Epithelial cell of proximal tubule (primary cell): ENCODE measurements around the gene KDM1B. TPM values are rescaled to one million over a fixed set of nuclear protein-coding genes. Genes with fewer than 3 reads are reported as not detected.
"Not testable (repeated sequence)": the region's sequence is repeated elsewhere in the genome, so short reads cannot be mapped to it uniquely, and the experiment has no call there.

Experiments
- DNase-seq: peaks from one replicate; pipeline ENCODE4 v3.0.0-alpha.2; 2011; ENCODE audit warnings: low read depth
- H3K4me3 ChIP-seq: 2 replicates; pipeline ENCODE4 v1.5.1; 2011; ENCODE audit warnings: low read depth, mild to moderate bottlenecking, low read length
- CTCF ChIP-seq: conservative IDR thresholded peaks from 2 replicates; pipeline ENCODE4 v1.5.1; 2012; ENCODE audit warnings: low read depth, mild to moderate bottlenecking, low read length
- total RNA-seq: library from RNA; depleted of rRNA; stranded (reverse); fragments of >200 nt; gene quantifications from 2 replicates; pipeline ENCODE4 v1.2.3, GENCODE V29; 2015

Gene KDM1B
- total RNA-seq, 1 donor from 2014 or later: 15.7 TPM

- no peak for TF ChIP-seq CTCF
- no peak overlapping the region for H3K4me3 ChIP-seq
- DNase-seq: no peak
These were observed 6.2 kb downstream of the KDM1B start for GRCh38 chr6:18161431-18161830.

GRCh38 chr6:18162401-18162800 lies 7.2 kb downstream of the KDM1B start:
- TF ChIP-seq CTCF: no peak
- no peak overlapping the region for H3K4me3 ChIP-seq
- no peak for DNase-seq

GRCh38 chr6:18165751-18166150 lies 10.5 kb downstream of the KDM1B start:
- DNase-seq: no peak
- TF ChIP-seq CTCF: no peak
- no peak overlapping the region for H3K4me3 ChIP-seq

GRCh38 chr6:18166312-18167036 lies 11.3 kb downstream of the KDM1B start:
- H3K4me3 ChIP-seq: no peak overlapping the region
- TF ChIP-seq CTCF: no peak
- DNase-seq: no peak

GRCh38 chr6:18168264-18168663 lies 13.0 kb downstream of the KDM1B start:
- no peak for DNase-seq
- no peak overlapping the region for H3K4me3 ChIP-seq
- TF ChIP-seq CTCF: no peak

- TF ChIP-seq CTCF: no peak
- H3K4me3 ChIP-seq: no peak overlapping the region
- DNase-seq: no peak
These were observed 16.6 kb downstream of the KDM1B start for GRCh38 chr6:18171871-18172270.

- not testable (repeated sequence) for DNase-seq, H3K4me3 ChIP-seq
These were observed 21.0 kb downstream of the KDM1B start for GRCh38 chr6:18176198-18176597.
